Activated T-helper 9 cell treated with anti-CD3 and anti-CD28 coated beads, Interleukin-2, amount 50 U/mL, for 16 hours (primary cell): ENCODE data around the gene TMA7.

ENCODE experiments used
- DNase-seq: peaks from one replicate; pipeline ENCODE4 v3.0.0-alpha.2; 2020; ENCODE audit warnings: low read depth

Gene TMA7

GRCh38 chr3:48423241-48423882, 16.7 kb upstream of the TMA7 start:
- DNase-seq: no peak

DNA sequence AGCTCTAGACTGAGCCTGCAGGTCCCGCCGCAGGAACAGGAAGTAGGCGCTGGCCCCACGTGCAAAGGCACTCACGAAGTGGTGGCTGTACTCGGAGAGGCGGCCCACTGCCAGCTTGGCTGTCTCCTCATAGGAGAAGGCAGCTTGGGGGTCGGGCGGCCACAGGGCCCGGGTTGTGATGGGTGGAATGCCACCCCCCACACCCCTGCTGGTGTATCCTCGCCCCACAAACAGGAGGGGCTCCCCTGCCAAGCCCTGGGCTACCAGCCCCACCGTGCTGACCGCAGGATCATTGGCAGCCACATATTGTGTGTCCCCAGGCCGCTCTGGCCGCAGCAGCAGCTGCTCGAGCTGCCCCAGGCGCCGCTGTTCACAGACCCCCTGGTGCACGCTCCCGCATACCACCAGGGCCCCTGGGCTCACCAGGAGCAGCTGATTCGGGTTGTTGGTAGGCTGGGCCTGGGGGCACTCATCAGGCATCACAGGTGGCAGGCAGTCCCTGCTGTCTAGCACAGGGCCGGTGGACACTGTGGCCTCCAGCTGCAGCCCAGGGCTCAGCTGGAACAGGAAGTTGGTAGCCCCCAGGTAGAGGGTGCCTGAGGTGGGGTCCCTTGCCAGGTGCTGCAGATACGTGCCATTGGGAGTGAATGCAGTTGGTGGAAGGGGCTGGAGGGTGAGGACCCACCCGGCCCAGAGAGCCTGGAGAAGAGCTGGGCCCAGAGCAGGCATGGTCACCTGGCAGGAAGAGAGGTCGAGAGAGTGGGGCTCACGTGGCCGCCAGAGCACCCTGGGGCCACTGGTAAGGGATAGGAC, 16.0 kb upstream of the TMA7 start:
- DNase-seq: no peak

GRCh38 chr3:48425281-48425812, 14.7 kb upstream of the TMA7 start:
- no peak for DNase-seq

GRCh38 chr3:48426401-48426909, 13.6 kb upstream of the TMA7 start:
- DNase-seq: no peak

DNA sequence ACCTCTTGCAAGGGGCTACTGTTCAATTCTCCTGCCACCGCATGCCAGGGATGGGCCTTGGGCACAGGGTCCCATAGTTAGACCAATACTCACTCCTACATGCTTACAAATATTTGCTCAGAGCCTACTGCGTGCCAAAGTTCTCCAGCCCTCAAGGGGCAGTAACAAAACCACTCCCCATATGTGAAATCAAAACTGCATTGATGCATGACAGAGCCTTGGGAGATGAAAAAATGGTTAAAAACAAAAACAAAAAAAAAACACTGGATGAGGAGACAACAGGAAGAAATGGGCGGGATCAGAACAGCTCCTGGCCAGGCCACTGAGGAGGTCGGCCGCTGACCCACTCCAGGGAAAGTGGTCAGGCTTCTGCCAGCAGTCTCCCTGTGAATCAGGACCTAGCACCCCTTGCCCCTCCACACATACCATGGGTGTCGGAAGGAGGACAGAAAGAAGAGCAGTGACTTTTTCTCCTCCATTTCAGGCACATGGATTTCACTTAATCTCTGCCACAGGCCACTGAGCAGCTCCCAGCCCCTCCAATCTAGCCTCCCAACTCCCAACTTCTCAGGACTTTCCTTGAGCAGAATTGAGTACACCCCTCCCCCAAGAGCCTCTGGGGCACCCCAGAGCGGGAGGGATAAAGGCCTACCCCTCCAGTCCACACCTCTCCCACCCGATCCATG, 13.0 kb upstream of the TMA7 start:
- no peak for DNase-seq

DNA sequence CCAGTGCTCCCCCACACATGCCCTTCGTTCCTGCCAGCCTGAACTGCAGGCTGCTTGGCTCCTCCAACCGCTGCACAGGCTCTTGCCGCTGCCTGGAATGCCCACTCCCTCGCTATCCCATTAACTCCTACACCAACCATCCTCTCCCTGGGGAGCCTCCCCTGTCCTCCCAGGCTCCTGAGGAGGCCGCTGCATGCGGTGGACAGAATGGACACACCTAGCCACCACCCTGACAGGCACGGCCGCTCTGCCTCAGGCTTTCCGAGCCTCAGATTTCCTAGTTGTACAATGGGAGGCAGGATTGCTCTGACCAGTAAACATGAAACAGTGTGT, 12.5 kb upstream of the TMA7 start:
- DNase-seq: no peak

- no peak for DNase-seq
Measured at GRCh38 chr3:48428088-48428571, 11.9 kb upstream of the TMA7 start.

GRCh38 chr3:48428572-48429316, 11.3 kb upstream of the TMA7 start:
- no peak for DNase-seq

DNA sequence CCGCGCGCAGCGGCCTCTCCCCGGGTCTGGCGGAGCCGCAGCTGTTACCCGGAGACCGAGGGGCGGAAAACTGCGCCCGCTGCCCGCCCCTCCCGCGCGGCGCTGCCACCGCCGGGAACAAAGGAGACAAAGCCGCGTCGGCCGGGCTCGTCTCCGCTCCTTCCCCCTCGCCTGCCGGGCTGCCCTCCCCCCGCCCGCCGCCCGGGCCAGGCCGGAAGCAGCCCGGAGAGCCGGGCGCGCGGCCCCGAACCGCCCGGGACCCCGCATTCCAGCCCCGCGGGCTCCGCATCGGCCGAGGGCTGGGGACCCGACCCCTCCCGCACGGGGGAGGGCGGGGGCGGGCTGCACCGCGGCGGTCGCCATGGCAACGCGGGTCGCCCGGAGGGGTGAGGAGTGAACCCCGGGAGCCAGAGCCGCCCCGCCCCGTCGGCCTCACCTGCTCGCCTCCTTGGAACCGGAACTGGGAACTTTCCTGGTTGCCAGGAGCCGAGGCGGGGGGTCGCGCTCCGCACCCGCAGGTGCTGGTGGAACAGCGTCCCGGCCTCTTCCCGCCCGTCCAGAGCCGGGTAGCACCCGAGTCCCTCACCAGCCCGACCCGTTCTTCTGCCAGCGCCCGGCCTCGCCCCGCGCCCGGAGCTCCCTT, 10.6 kb upstream of the TMA7 start:
- peak; percentile 56 for DNase-seq

DNA sequence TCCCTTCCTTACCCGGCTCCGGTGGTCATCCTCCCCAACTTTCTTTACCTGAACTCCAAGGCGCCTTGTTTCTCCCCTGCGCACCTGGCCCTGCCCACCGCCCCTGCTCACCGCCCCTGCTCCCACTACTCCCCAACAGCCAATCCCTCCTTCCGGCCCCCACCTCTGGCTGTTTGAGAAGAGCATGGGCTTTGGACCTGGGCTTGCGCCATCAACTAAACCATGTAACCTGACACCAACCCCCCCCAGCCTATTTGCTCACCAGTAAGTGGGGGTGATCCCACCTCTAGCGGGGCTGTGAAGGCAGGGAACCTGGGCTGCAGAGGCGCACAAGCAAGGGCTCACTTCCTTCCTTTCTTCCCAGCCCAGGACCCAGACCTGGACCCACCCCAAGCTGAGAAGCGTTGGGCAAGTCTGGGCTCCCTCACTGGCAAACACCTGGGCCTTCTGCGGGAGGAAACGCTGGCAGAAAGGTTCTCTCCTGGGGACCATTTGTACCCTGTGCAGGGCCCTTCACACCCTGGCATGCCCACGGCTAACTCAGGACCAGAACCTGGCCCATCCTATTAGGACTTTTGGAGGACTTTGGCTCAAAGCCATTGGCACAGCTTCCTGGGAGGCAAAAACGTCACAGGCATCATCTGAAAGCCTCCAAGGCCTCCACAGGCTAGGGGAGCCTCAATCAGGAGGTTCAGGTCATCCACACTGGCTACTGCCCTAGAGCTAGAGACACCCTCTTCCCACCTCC, 9.9 kb upstream of the TMA7 start, which contains the start of gene PLXNB1:
PLXNB1 (minus strand) TSS at position 127 of the 748 bp plus-strand sequence. CDS start 5,475 bp downstream, outside the sequence.
- DNase-seq: no peak

DNA sequence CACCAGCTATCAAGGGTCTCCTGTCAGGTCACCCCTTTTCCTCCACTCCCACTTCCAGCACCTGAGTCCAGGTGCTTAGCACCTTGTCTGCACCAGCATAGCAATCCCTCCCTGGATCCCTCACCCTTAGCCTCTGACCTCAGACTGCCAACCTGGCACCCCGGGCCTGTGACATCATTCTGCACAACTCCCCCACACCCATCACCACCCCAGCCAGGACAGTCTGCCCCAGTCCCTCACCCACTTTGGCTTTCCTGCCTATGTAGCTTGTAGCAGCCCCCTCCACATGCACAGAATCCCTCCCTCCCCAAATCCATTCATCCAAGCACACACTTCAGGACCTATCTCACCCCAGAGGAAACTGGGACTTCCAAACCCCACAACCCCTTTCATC, 9.4 kb upstream of the TMA7 start:
- no peak for DNase-seq

DNA sequence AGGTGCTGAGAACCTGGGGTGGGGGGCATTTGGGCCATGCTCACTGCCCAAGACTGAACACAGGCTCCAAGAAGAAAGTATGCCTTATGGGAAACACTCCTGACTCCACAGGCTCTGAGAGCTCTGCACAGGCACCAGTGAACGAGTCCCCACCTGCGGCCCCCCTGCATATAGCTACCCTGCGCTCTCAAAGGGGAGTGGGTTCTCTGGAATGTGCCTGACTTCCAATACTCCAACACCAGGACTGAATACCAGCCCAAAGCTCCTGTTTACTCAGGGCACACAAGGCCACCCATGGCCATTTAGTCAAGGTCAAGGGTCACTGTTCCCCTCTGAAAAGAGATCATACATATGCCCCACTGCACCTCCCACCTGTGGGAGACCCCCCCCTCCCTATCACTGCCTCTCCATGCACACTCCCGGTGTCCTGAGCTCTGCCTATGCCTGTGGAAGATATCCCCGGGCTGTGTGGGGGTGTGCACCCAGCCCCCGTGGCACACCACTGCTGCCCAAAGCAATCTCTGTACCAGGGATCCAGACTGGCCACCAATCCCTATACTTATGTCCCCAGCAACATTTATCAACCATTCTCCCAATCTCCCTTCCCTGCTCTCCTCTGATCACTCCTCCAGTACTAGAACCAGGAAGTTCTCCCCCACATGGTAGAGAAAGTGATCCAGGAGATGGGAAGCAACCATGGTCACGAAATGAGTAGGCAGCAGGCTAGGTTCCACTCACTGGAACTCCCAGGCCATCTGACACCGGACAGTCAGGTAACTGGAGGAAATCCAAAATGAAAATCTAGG, 8.6 kb upstream of the TMA7 start:
- DNase-seq: no peak

- no peak for DNase-seq
Measured at GRCh38 chr3:48432411-48433371, 7.4 kb upstream of the TMA7 start.

GRCh38 chr3:48433472-48434118, 6.5 kb upstream of the TMA7 start:
- DNase-seq: no peak

DNA sequence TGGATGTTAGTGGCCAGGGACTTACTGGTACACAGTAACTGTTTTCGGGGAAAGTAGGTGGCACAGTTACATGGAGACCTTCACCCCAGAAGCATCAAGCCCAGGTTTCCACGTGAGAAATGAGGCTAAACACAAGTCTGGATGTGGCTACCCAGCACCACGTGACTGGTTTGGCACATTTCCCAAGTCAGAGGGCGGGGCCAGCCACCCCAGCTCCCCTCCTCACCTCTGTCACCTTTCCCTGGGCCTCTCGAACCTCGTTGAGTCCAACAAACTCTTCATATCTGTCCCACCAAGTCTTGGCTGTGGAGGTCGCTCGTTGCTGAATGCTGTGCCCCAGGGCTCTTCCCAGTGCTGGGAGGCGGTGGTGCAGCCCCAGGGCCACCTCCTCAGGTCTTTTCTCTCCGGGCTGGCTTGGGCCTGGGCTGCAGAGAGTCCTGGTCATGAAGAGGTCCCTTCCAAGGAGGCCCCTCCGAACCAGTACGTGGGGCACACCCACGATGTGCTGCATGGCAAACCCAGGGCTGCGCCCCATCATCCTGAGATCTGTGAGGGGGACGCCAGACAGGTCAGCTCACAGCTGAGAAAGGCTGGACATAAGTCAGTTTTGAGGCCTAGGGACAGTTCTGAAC, 5.3 kb upstream of the TMA7 start:
- no peak for DNase-seq

- DNase-seq: no peak
Measured at GRCh38 chr3:48435223-48435595, 4.8 kb upstream of the TMA7 start.

- peak; percentile 78 for DNase-seq
Measured at GRCh38 chr3:48435774-48436476, 4.1 kb upstream of the TMA7 start.
